ENCODE data around the gene LTF.

The LTF gene

DNA sequence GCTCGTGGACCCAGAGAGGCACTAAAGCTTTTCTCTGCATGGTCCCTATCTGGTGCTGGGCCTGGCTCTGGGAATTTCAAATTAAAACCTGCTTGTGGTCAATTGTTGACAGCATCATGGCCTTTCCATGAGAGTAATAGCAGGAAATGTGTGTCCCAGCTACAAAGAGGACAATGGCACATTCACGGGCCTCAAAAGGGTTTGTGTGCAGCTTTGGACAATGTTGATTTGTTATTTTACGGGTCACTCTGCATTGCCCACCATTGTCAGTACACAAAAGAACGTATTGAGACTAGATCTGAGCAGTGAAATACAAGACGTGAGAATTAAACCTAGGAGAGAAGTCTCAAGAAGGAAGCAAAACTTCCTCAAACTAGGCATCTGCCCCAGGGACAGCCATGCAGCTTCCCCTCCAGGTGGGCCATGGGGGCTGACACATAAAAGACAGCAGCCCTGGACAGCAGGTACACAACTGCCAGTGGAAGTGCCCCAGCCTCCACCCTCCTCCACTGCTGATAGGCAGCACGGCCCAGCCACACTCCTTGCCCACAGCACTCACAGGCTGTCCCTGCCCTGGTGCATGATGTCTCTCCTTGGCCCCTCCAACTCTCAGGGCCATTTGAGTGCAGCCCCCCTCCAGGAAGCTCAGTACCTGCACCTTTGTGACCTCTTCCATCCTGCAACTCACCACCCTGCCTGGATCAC, 15.9 kb upstream of the LTF start:
- TF ChIP-seq, protein P1, sequence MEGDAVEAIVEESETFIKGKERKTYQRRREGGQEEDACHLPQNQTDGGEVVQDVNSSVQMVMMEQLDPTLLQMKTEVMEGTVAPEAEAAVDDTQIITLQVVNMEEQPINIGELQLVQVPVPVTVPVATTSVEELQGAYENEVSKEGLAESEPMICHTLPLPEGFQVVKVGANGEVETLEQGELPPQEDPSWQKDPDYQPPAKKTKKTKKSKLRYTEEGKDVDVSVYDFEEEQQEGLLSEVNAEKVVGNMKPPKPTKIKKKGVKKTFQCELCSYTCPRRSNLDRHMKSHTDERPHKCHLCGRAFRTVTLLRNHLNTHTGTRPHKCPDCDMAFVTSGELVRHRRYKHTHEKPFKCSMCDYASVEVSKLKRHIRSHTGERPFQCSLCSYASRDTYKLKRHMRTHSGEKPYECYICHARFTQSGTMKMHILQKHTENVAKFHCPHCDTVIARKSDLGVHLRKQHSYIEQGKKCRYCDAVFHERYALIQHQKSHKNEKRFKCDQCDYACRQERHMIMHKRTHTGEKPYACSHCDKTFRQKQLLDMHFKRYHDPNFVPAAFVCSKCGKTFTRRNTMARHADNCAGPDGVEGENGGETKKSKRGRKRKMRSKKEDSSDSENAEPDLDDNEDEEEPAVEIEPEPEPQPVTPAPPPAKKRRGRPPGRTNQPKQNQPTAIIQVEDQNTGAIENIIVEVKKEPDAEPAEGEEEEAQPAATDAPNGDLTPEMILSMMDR (conservative IDR thresholded peaks at IDR 0.05) = no peak
- H3K27ac ChIP-seq = no peak overlapping the region

DNA sequence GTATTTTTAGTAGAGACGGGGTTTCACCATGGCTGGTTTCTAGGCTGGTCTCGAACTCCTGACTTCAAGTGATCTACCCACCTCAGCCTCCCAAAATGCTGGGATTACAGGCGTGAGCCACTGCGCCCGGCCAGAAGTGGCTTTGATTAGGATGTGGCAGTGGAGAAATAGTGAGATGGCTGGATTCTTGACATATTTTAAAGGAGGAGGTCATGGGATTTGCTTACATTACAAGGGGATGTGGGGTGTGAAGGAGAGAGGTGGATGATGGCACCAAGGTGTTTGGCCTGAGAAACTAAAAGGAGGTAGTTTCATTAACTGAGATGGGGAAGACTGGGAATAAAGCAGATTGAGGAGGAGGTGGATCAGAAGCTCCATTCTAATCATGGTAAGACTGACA, 15.0 kb upstream of the LTF start:
- TF ChIP-seq, protein P1 (conservative IDR thresholded peaks at IDR 0.05) = no peak
- no peak overlapping the region for H3K27ac ChIP-seq

DNA sequence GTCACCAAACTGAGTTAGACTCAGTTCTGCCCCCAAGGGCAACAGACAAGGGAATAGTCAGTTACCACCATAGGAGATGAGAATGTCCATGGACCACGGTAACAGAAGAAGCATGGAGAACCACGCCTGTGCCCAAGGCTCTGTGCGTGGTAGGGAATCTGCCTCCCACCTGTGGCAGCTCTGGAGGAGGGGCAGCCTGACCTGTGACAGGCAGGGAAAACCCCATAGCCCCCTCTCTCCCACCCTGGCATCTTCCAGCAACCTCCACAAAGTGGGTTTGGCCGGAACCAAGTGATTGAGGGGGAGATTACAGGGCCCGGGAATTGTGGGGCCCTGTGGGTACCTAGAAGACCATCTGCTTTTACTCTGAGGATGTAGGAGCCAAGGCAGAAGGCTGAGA, 14.3 kb upstream of the LTF start:
- TF ChIP-seq, protein P1 (conservative IDR thresholded peaks at IDR 0.05) = no peak
- no peak overlapping the region for H3K27ac ChIP-seq

- H3K27ac ChIP-seq = peak overlapping the region; percentile 64; the same call in 1 of the 2 replicates
- TF ChIP-seq, protein P1 (conservative IDR thresholded peaks at IDR 0.05) = no peak
Observed at GRCh38 chr3:46478341-46478740, 13.6 kb upstream of the LTF start.

- TF ChIP-seq, protein P1 (conservative IDR thresholded peaks at IDR 0.05) = no peak
- peak overlapping the region; percentile 64; the same call in 1 of the 2 replicates for H3K27ac ChIP-seq
Observed at GRCh38 chr3:46477756-46478155, 13.1 kb upstream of the LTF start.

DNA sequence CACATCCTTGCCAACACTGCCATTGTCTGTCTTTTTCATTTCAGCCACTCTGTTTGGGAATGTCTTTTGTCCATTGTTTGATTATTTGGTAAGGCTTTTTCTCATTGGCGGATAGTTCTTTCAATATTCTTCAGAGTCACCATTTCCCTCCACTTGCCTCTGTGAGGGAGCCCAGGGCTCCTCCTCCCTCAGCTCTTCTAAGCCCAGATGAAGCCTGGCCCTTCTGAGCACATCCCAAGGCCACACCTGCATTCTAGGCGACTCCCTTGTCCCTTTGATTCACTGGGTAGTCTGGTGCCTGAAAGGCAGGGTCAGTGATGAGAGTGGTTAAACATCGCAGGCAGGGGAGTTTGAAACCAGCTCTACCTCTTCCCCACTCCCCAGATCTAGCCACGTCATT, 12.4 kb upstream of the LTF start:
- peak overlapping the region; percentile 64 for H3K27ac ChIP-seq

DNA sequence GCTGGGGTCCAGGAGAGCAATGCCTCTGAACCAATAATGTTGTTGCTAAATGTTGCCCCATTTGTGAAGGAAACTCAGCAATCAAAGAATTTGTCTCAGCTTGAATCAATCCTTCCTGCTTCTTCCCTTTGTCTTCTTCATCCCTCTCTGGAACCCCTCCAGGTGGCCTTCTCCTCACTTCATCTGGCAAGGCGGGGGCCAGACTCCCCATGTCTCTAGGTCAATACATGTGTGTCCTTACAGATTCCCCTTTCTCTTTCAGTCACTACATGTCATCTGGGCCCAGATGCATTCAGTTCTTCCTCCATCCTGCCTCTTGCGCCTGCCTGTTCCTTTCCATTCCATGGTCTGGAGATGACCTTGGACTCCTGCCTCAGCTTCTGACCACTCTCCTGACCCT, 8.0 kb upstream of the LTF start:
- TF ChIP-seq, protein P1 (conservative IDR thresholded peaks at IDR 0.05) = no peak
- no peak overlapping the region for H3K27ac ChIP-seq

More for the DNA sequence above, 12.4 kb upstream of the LTF start:
- TF ChIP-seq, protein P1 (conservative IDR thresholded peaks at IDR 0.05) = no peak
